Transverse colon (tissue), 4 donors: ENCODE results near the gene CKS1B. TPM values are rescaled to one million over a fixed set of nuclear protein-coding genes. Genes with fewer than 3 reads are reported as not detected.

Experiments
- DNase-seq: peaks from one replicate; pipeline ENCODE4 v3.0.0-alpha.2; 2019
- H3K27ac ChIP-seq, 4 donors: fragments of 200-600 bp; sonication (generic); 2 replicates each; pipeline ENCODE4 v1.5.1; 2016 to 2018; ENCODE audit warnings: inconsistent platforms in 4 of 4
- H3K27me3 ChIP-seq: fragments of 200-600 bp; sonication (generic); 2 replicates; pipeline ENCODE4 v1.5.1; 2017; ENCODE audit warnings: inconsistent platforms
- H3K36me3 ChIP-seq, 4 donors: fragments of 200-600 bp; sonication (generic); 2 replicates each; pipeline ENCODE4 v1.5.1; 2017 to 2019; ENCODE audit warnings: inconsistent platforms in 4 of 4
- H3K4me1 ChIP-seq, 4 donors: fragments of 200-600 bp; sonication (generic); 2 replicates each; pipeline ENCODE4 v1.5.1; 2017 to 2020; ENCODE audit warnings: inconsistent platforms in 4 of 4
- H3K4me3 ChIP-seq, 4 donors: fragments of 200-600 bp; sonication (generic); 1 replicate in 1 of 4; 2 replicates in 3 of 4; pipeline versions ENCODE4 v1.5.1 to v1.6.1; 2017 to 2019; ENCODE audit warnings: inconsistent platforms in 4 of 4
- H3K9me3 ChIP-seq, 2 donors: fragments of 200-600 bp; sonication (generic); 2 replicates each; pipeline ENCODE4 v1.5.1; 2017 to 2019; ENCODE audit warnings: inconsistent platforms in 2 of 2
- CTCF ChIP-seq, 5 experiments: fragments of 200-600 bp in 3 of 5; fragments of 450-650 bp in 2 of 5; sonication (generic) in 3 of 5; IDR thresholded peaks; 1 replicate in 2 of 5; 2 replicates in 3 of 5; pipeline ENCODE4 v1.5.1; 2016 to 2017; ENCODE audit warnings: antibody characterized with exemption in 5 of 5, inconsistent platforms in 3 of 5, mild to moderate bottlenecking in 2 of 5, moderate library complexity in 1 of 5
- EP300 ChIP-seq: sonication (generic); formaldehyde crosslinking; IDR thresholded peaks from one replicate; pipeline ENCODE4 v1.6.1; 2017; ENCODE audit warnings: antibody characterized with exemption, low read depth
- POLR2A ChIP-seq: fragments of 450-650 bp; IDR thresholded peaks from one replicate; pipeline ENCODE4 v1.6.1; 2016; ENCODE audit warnings: antibody characterized with exemption, mild to moderate bottlenecking, moderate library complexity
- POLR2AphosphoS5 ChIP-seq, 3 donors: sonication (generic); formaldehyde crosslinking; IDR thresholded peaks; one replicate each; pipeline ENCODE4 v1.6.1; 2016; ENCODE audit warnings: antibody characterized with exemption in 3 of 3
- WGBS, 2 donors: methylation state at CpG; one replicate each; pipeline ENCODE4 v1.1.5; 2018; ENCODE audit warnings: low coverage in 1 of 2; 5-methylcytosine and 5-hydroxymethylcytosine counted together
- in situ Hi-C, 4 donors: fragments of 200-750 bp; cut with MboI; loops; one replicate each; pipeline versions ENCODE4 v1.15.0 to v1.15.1; 2017; ENCODE audit warnings: low sequenced_read_pairs in 3 of 4, low pct_ligation_motif_present in 1 of 4, low pct_unique_long_range_greater_than_20kb in 1 of 4
- intact Hi-C: fragments of 100-400 bp; cut with DNase I; formaldehyde crosslinking; loops from one replicate; pipeline ENCODE4 v1.15.1; 2023; ENCODE audit warnings: low total_unique reads
- total RNA-seq, 4 donors: library from RNA; depleted of rRNA; stranded (reverse); fragments of >200 nt; gene quantifications; one replicate each; pipeline ENCODE4 v1.1.0, GENCODE V29; 2016

The CKS1B gene
- total RNA-seq, 4 donors from 2014 or later = 28.9 to 41.4 (median 35.2) TPM; not detected in 1

DNA sequence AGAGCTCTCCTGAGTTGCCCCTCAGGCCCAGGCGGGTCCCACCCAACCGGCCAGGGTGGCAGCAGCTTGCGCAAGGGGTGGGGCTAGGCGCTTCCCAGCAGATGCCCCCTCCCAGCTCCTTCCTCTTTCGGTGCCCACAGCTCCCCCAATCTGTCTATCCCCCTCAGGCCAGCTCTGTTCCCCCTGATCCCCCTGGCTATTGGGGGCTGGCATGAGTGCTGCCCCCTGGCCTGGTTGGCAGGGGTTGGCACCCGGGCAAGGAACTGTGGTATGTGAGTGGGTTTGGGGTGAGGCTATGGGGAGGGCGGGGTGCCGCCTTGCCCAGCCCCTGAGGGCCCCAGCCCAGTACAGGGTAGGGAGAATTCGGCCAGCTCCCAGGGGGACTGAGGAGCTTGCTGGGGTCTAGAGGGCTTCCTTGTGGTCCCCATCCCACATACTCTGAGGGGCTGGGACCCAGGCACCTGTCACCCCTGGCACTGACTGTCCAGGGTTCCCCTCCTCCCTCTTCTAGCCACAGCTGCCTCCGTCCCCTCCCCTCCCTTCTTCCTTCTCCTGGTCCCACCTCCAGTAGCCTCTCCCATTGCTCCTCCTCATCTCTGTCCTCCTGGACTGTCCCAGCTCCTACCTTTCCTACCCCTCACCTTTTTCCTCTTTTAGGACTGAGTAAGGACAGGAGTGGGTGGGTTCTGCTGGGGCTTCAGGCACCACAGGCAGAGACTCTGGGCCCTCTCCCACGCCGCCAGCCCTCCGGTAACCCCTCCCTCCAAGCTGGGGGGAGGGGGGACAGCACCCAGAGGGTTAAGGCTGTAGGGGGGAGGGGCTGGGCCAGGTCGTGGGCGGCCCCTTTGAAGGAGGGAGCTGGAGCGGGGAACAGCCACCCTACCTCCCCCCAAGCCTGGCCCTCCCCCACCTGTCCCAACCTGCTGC is 33.8 kb downstream of the CKS1B start:
- Histone ChIP-seq H3K36me3 (no peaks in the 10 kb centered on the region), H3K27ac (peak overlapping the region; percentile 96 to 100 (median 98)), H3K4me3 (peak overlapping the region; percentile 1 to 56 (median 26)), H3K27me3 (no peaks in the 10 kb centered on the region), H3K4me1 (peaks cover 48 to 94% (median 87%) of the 10 kb centered on the region in 4 donors), H3K9me3 (no peaks in the 10 kb centered on the region)
- in situ Hi-C loops (no loop called here), intact Hi-C loops (no loop called here)
- WGBS, 2 donors = 45% methylated on average over 13 of the region's 16 CpGs; no CpG with 5 or more reads in 1 of the 2 donors
- no peak for TF ChIP-seq EP300
- peak; percentile 54 for TF ChIP-seq POLR2A
- TF ChIP-seq POLR2AphosphoS5 (IDR thresholded peaks at IDR 0.05) = peak in 2 of 3 donors; percentile 39 to 53
- TF ChIP-seq CTCF (IDR thresholded peaks at IDR 0.05) = no peak
- peak; percentile 71 for DNase-seq

DNA sequence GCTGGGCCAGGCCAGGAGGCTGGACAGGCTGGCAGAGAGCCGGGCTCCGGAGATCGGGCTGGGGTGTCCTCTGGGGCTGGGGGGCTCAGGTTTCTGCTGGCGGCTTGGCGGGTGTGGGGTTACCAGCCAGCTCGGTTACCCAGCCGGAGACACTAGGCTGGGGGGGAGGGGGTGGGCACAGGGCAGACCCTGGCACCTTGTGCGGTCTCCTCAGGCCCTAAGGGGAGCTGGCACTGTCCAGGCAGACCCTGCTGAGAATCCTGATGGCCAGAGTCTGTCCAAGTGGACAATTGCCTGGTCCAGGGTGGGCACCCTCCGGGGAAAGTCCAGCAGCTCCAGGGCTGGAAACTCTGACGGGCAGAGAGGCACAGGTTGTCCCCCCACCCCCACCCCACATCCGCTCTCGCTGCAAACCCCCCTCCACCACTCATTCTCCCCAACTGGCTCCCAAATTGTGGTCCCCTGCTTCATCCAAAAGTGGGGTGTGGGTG is 34.8 kb downstream of the CKS1B start:
- WGBS, 2 donors = 85% methylated on average over 12 of the region's 12 CpGs; no CpG with 5 or more reads in 1 of the 2 donors
- H3K27ac ChIP-seq = peak overlapping the region; percentile 96 to 100 (median 98)
- no peaks in the 10 kb centered on the region for H3K9me3 ChIP-seq
- no peak for DNase-seq
- peak overlapping the region; percentile 1 to 56 (median 26) for H3K4me3 ChIP-seq
- TF ChIP-seq POLR2A (no peak), CTCF (IDR thresholded peaks at IDR 0.05) (no peak), EP300 (no peak), POLR2AphosphoS5 (IDR thresholded peaks at IDR 0.05) (no peak)
- intact Hi-C loops = no loop called here
- H3K27me3 ChIP-seq = no peaks in the 10 kb centered on the region
- H3K36me3 ChIP-seq = no peaks in the 10 kb centered on the region
- peaks cover 50 to 99% (median 90%) of the 10 kb centered on the region in 4 donors for H3K4me1 ChIP-seq
- in situ Hi-C loops = no loop called here

- H3K27me3 ChIP-seq = no peaks in the 10 kb centered on the region
- H3K9me3 ChIP-seq = no peaks in the 10 kb centered on the region
- 86 to 94% methylated on average over 4 to 5 of the region's 5 CpGs for WGBS, 2 donors
- peak overlapping the region in 3 of 4 donors; percentile 23 to 56 (median 28) for H3K4me3 ChIP-seq
- in situ Hi-C loops (no loop called here), intact Hi-C loops (no loop called here)
- peaks cover 0 to 3% (median under 1%) of the 10 kb centered on the region in 4 donors for H3K36me3 ChIP-seq
- peak overlapping the region; percentile 96 to 100 (median 98) for H3K27ac ChIP-seq
- peaks cover 45 to 94% (median 86%) of the 10 kb centered on the region in 4 donors for H3K4me1 ChIP-seq
- no peak for DNase-seq
- TF ChIP-seq EP300 (no peak), CTCF (IDR thresholded peaks at IDR 0.05) (no peak), POLR2A (no peak), POLR2AphosphoS5 (IDR thresholded peaks at IDR 0.05) (no peak)
Observed at GRCh38 chr1:155009742-155010141, 35.3 kb downstream of the CKS1B start.

GRCh38 chr1:155010211-155010918 is 35.9 kb downstream of the CKS1B start:
- intact Hi-C loops = no loop called here
- in situ Hi-C loops = no loop called here
- peaks cover 0 to 10% (median 2%) of the 10 kb centered on the region in 4 donors for H3K36me3 ChIP-seq
- H3K27me3 ChIP-seq = no peaks in the 10 kb centered on the region
- TF ChIP-seq EP300 = no peak
- no peak for TF ChIP-seq POLR2A
- no peak for TF ChIP-seq POLR2AphosphoS5 (IDR thresholded peaks at IDR 0.05)
- TF ChIP-seq CTCF (IDR thresholded peaks at IDR 0.05) = no peak
- WGBS, 2 donors = 22 to 42% methylated on average over 7 to 10 of the region's 11 CpGs
- H3K4me1 ChIP-seq = peaks cover 41 to 88% (median 80%) of the 10 kb centered on the region in 4 donors
- peak overlapping the region; percentile 96 to 100 (median 98) for H3K27ac ChIP-seq
- H3K9me3 ChIP-seq = no peaks in the 10 kb centered on the region
- peak overlapping the region in 2 of 4 donors; percentile 23 to 56 for H3K4me3 ChIP-seq
- DNase-seq = no peak
